GM19397 (cell line): ENCODE results near the gene MMP28.

Experiments used
- ATAC-seq: cut with Tn5 transposase; IDR thresholded peaks from one replicate; pipeline ENCODE4 v1.9.1; 2021; ENCODE audit warnings: mild to moderate bottlenecking, moderate library complexity; ENCODE audit not compliant: unreplicated experiment

Gene MMP28

GRCh38 chr17:35728551-35728950 lies 66.9 kb downstream of the MMP28 start:
- no peak for ATAC-seq

GRCh38 chr17:35727635-35728034 lies 67.8 kb downstream of the MMP28 start:
- ATAC-seq, result no peak

- ATAC-seq, result no peak
Measured at GRCh38 chr17:35726953-35727460, 68.4 kb downstream of the MMP28 start.

GRCh38 chr17:35726127-35726952 lies 69.1 kb downstream of the MMP28 start:
- no peak for ATAC-seq

GRCh38 chr17:35725802-35726126 lies 69.7 kb downstream of the MMP28 start:
- no peak for ATAC-seq

- no peak for ATAC-seq
Measured at GRCh38 chr17:35725058-35725457, 70.4 kb downstream of the MMP28 start.

GRCh38 chr17:35723735-35724134 lies 71.7 kb downstream of the MMP28 start:
- no peak for ATAC-seq

- no peak for ATAC-seq
Measured at GRCh38 chr17:35717475-35717874, 78.0 kb downstream of the MMP28 start.

- no peak for ATAC-seq
Measured at GRCh38 chr17:35716897-35717465, 78.5 kb downstream of the MMP28 start.

- ATAC-seq, result no peak
Measured at GRCh38 chr17:35716173-35716572, 79.3 kb downstream of the MMP28 start.
